K562 (cell line): ENCODE results near the gene UBL5. TPM values are rescaled to one million over a fixed set of nuclear protein-coding genes. Genes with fewer than 3 reads are reported as not detected.
A peak's percentile ranks its signal among the peaks of the same experiment; 100 is the strongest.

Experiments used
- CHD2 ChIP-seq: IDR thresholded peaks from 2 replicates; pipeline ENCODE4 v1.6.1; 2011; ENCODE audit warnings: low read depth, low read length
- CREB1 ChIP-seq, 2 experiments: sonication (generic) in 1 of 2; formaldehyde crosslinking in 1 of 2; IDR thresholded peaks; 2 replicates each; pipeline versions ENCODE4 v1.6.1 to v1.8.0; 2012 to 2022; ENCODE audit warnings: inconsistent platforms in 1 of 2, mild to moderate bottlenecking in 1 of 2, missing genetic modification reagents in 1 of 2, moderate library complexity in 1 of 2
- CREM ChIP-seq: IDR thresholded peaks from 2 replicates; pipeline ENCODE4 v1.6.1; 2014; ENCODE audit warnings: antibody characterized with exemption, low read depth
- EGR1 ChIP-seq: fragments of 450-650 bp; conservative IDR thresholded peaks from 2 replicates; pipeline ENCODE4 v1.6.1; 2017; ENCODE audit warnings: mild to moderate bottlenecking
- ETV6 ChIP-seq, 3 experiments: fragments of 150-350 bp in 1 of 3; sonication (generic) in 1 of 3; formaldehyde crosslinking in 1 of 3; IDR thresholded peaks; 2 replicates each; pipeline versions ENCODE4 v1.6.1 to v1.8.0; 2014 to 2022; ENCODE audit warnings: borderline replicate concordance in 2 of 3, low read depth in 2 of 3, antibody characterized with exemption in 1 of 3, low read length in 1 of 3, mild to moderate bottlenecking in 1 of 3, missing genetic modification reagents in 1 of 3
- GATAD2B ChIP-seq: fragments of 450-650 bp; IDR thresholded peaks from 2 replicates; pipeline ENCODE4 v1.6.1; 2017; ENCODE audit warnings: mild to moderate bottlenecking, borderline replicate concordance
- ID3 ChIP-seq, 2 experiments: fragments of 250-450 bp in 1 of 2; fragments of 450-650 bp in 1 of 2; sonication (Bioruptor Pico) in 1 of 2; IDR thresholded peaks; 2 replicates each; pipeline versions ENCODE4 v1.6.1 to v1.8.0; 2016 to 2021; ENCODE audit warnings: mild to moderate bottlenecking in 2 of 2, moderate library complexity in 2 of 2, missing compliant biosample characterization in 1 of 2, missing genetic modification characterization in 1 of 2
- MAZ ChIP-seq, 2 experiments: fragments of 450-650 bp in 1 of 2; sonication (generic) in 1 of 2; formaldehyde crosslinking; IDR thresholded peaks in 1 of 2; conservative IDR thresholded peaks in 1 of 2; 2 replicates each; pipeline versions ENCODE4 v1.4.0 to v1.5.0; 2020; ENCODE audit warnings: mild to moderate bottlenecking in 1 of 2, missing genetic modification reagents in 1 of 2
- MYBL2 ChIP-seq, 2 experiments: fragments of 450-650 bp in 1 of 2; sonication (generic) in 1 of 2; formaldehyde crosslinking in 1 of 2; IDR thresholded peaks; 2 replicates each; pipeline versions ENCODE4 v1.6.1 to v1.8.1; 2017 to 2022; ENCODE audit warnings: borderline replicate concordance in 1 of 2, inconsistent platforms in 1 of 2, low read depth in 1 of 2, mild to moderate bottlenecking in 1 of 2, missing genetic modification reagents in 1 of 2, moderate library complexity in 1 of 2
- NCOA1 ChIP-seq: fragments of 450-650 bp; IDR thresholded peaks from 2 replicates; pipeline ENCODE4 v1.6.1; 2016; ENCODE audit warnings: low read depth
- NRF1 ChIP-seq, 2 experiments: fragments of 450-650 bp; IDR thresholded peaks in 1 of 2; conservative IDR thresholded peaks in 1 of 2; 2 replicates each; pipeline ENCODE4 v1.6.1; 2014; ENCODE audit warnings: mild to moderate bottlenecking in 2 of 2
- SP1 ChIP-seq: sonication (generic); formaldehyde crosslinking; IDR thresholded peaks from 2 replicates; pipeline ENCODE4 v1.8.1; 2022; ENCODE audit warnings: mild to moderate bottlenecking, missing genetic modification reagents
- TBP ChIP-seq: optimal IDR thresholded peaks from 2 replicates; pipeline ENCODE3; 2011; ENCODE audit warnings: low read depth, low read length, improper control_type of control experiment
- TFAP4 ChIP-seq: sonication (generic); formaldehyde crosslinking; IDR thresholded peaks from 2 replicates; pipeline ENCODE4 v1.8.0; 2022; ENCODE audit warnings: missing genetic modification reagents, mild to moderate bottlenecking, moderate library complexity, borderline replicate concordance
- ZBTB7A ChIP-seq: IDR thresholded peaks from 2 replicates; pipeline ENCODE4 v1.6.1; 2011; ENCODE audit warnings: low read depth, mild to moderate bottlenecking, low read length, moderate library complexity, borderline replicate concordance; ENCODE audit not compliant: control insufficient read depth
- ZNF584 ChIP-seq: fragments of 200-800 bp; sonication (Bioruptor generic); IDR thresholded peaks from 2 replicates; pipeline ENCODE4 v1.6.1; 2016; ENCODE audit warnings: low read depth, mild to moderate bottlenecking, missing genetic modification characterization, missing compliant biosample characterization
- ZNF639 ChIP-seq, 2 experiments: fragments of 200-800 bp in 1 of 2; sonication (Bioruptor generic) in 1 of 2; sonication (generic) in 1 of 2; formaldehyde crosslinking in 1 of 2; IDR thresholded peaks in 1 of 2; conservative IDR thresholded peaks in 1 of 2; 2 replicates each; pipeline versions ENCODE4 v1.5.0 to v1.6.1; 2016 to 2020; ENCODE audit warnings: missing compliant biosample characterization in 1 of 2, missing genetic modification characterization in 1 of 2, missing genetic modification reagents in 1 of 2
- ZNF740 ChIP-seq, 3 experiments: fragments of 200-800 bp in 1 of 3; sonication (Bioruptor generic) in 1 of 3; sonication (generic) in 1 of 3; formaldehyde crosslinking in 1 of 3; IDR thresholded peaks; 2 replicates each; pipeline versions ENCODE4 v1.6.1 to v1.8.0; 2016 to 2022; ENCODE audit warnings: mild to moderate bottlenecking in 2 of 3, missing compliant biosample characterization in 2 of 3, missing genetic modification characterization in 2 of 3, missing genetic modification reagents in 1 of 3
- ZNF780A ChIP-seq: fragments of 250-450 bp; sonication (Bioruptor Pico); IDR thresholded peaks from 2 replicates; pipeline ENCODE4 v1.5.0; 2021; ENCODE audit warnings: mild to moderate bottlenecking
- ZSCAN29 ChIP-seq: fragments of 450-650 bp; IDR thresholded peaks from 2 replicates; pipeline ENCODE4 v1.6.1; 2017
- polyA plus RNA-seq, 8 experiments: library from polyadenylated mRNA; depleted of rRNA in 4 of 8; stranded (reverse) in 5 of 8; unstranded in 3 of 8; fragments of >200 nt; fragmentation: Nextera tagmentation in 2 of 8; fragmentation: Illumina TruSeq in 1 of 8; extraction: Ambion mirVana in 2 of 8; extraction: Trizol in 1 of 8; gene quantifications; 2 replicates each; pipeline versions ENCODE4 v1.2.1 to v1.2.3, GENCODE V29; 2011 to 2014; ENCODE audit warnings: inconsistent platforms in 1 of 8, missing spikeins in 1 of 8
- total RNA-seq, 7 experiments: library from RNA; depleted of rRNA in 6 of 7; stranded (reverse); fragments of >200 nt in 6 of 7; fragmentation: Illumina TruSeq in 2 of 7; extraction: Trizol in 2 of 7; gene quantifications; 2 replicates each; pipeline versions ENCODE4 v1.2.1 to v1.2.3, GENCODE V29; 2011 to 2021; ENCODE audit warnings: low replicate concordance in 1 of 7

UBL5 gene
- total and polyA plus RNA-seq, 9 of the 15 experiments (the other 6 are each of a cell fraction or from before 2014, with no cell fraction given) = 410 to 1,266 (median 613) TPM

- TF ChIP-seq TBP (peak; percentile 20), NCOA1 (0 out of 2 replicates have a peak, but pooled peaks have one; percentile 21), CREM (peak; percentile 74), NRF1 (conservative IDR thresholded peaks at IDR 0.05 in 1 of 2, IDR thresholded peaks at IDR 0.05 in 1 of 2) (0 out of 4 replicates have a peak, but pooled peaks of 1 of the 2 experiments have one; percentile 29), ZSCAN29 (no peak), ZNF740 (CRISPR knock-in tag; IDR thresholded peaks at IDR 0.05) (no peak), ZNF740 (tag; IDR thresholded peaks at IDR 0.05) (peak in 1 of 2 experiments; percentile 56; a peak in 1 of 4 replicates), ZBTB7A (0 out of 2 replicates have a peak, but pooled peaks have one; percentile 7), CHD2 (peak; percentile 81), SP1 (peak; percentile 65), ID3 (CRISPR knock-in tag; IDR thresholded peaks at IDR 0.05) (no peak), ID3 (tag; IDR thresholded peaks at IDR 0.05) (no peak), ZNF584 (CRISPR knock-in tag) (no peak), EGR1 (peak; percentile 94), MYBL2 (IDR thresholded peaks at IDR 0.05; ENCODE audit: low read depth) (no peak), MYBL2 (CRISPR knock-in tag; IDR thresholded peaks at IDR 0.05; ENCODE audit: borderline replicate concordance) (no peak), TFAP4 (CRISPR knock-in tag) (0 out of 2 replicates have a peak, but pooled peaks have one; percentile 18), CREB1 (IDR thresholded peaks at IDR 0.05) (peak; percentile 11; the same call in 1 of the 2 replicates), CREB1 (CRISPR knock-in tag; IDR thresholded peaks at IDR 0.05) (peak; percentile 47; the same call in 1 of the 2 replicates), GATAD2B (no peak), ETV6 (IDR thresholded peaks at IDR 0.05; ENCODE audit: borderline replicate concordance in 1 of 2, low read depth in 2 of 2, low read length in 1 of 2) (no peak), ETV6 (CRISPR knock-in tag; IDR thresholded peaks at IDR 0.05; ENCODE audit: borderline replicate concordance) (no peak), MAZ (CRISPR knock-in tag; conservative IDR thresholded peaks at IDR 0.05 in 1 of 2, IDR thresholded peaks at IDR 0.05 in 1 of 2) (peak in 1 of 2 experiments; percentile 64; a peak in 2 of 4 replicates), ZNF639 (CRISPR knock-in tag; conservative IDR thresholded peaks at IDR 0.05 in 1 of 2, IDR thresholded peaks at IDR 0.05 in 1 of 2) (no peak), ZNF780A (no peak)
Measured at GRCh38 chr19:9791552-9792205, 36.0 kb upstream of the UBL5 start (continued).
